Measurements from ENCODE around the gene KAT2A. TPM values are rescaled to one million over a fixed set of nuclear protein-coding genes. Genes with fewer than 3 reads are reported as not detected.

KAT2A gene
- total RNA-seq, 1 experiment from 2014 or later: 43.5 TPM

DNA sequence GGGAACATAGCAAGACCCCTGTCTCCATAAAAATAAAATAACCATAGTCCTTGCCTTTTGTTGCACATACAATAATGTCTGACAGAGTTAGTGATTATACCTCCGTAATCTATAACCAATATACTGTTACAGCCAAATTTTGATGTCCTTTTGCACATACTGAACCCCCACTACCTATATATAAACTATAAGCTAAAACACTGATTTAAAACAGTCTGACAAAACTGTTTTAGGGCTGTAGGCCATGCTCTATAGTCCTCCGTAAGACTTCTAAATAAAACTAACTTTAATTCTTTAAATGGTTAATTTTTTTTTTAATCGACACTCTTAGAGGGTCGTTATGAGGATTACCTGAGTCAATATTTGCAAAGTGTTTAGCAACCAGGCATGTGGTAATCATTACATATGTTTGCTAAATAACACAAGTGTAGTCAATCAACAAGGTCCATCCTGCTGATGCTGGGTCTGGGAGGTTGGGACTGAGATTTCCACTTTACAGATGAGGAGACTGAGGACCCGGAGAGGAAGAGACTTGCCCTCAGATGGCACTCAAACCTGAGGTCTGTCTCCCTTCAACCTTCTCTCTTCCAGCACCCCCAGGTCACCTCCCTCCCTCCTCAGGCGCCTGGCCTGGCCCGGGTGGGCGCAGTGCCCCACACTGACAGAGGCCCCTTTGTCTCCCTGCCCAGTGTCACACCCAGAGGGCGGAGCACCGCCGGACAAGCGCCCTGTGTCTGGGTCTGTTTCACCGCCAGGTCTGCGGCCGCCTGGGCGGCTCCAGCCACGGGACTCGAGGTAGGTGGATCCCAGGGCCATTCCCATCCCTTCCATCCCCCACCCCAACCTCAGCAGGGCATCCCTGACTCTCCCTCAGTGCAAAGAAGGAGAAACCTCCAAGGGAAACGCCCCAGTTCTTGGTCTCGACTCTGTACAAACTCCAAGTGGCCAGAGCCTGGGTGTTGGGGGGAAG is 33.1 kb downstream of the KAT2A start:
- Histone ChIP-seq H2BK15ac (ENCODE audit: low read depth, low read length) (no peak overlapping the region), H3K79me1 (ENCODE audit: insufficient read depth, low read depth, low read length, poor library complexity, severe bottlenecking) (no peaks in the 10 kb centered on the region), H3K27ac (ENCODE audit: insufficient read length, low read depth, low read length) (no peak overlapping the region), H3K4ac (ENCODE audit: low read depth, low read length) (no peak overlapping the region), H3K79me2 (ENCODE audit: insufficient read depth, low read length) (no peaks in the 10 kb centered on the region), H2AK5ac (ENCODE audit: insufficient read length, low read length) (no peak overlapping the region), H2BK20ac (ENCODE audit: low read depth, low read length, poor library complexity, severe bottlenecking) (no peak overlapping the region), H3K9ac (ENCODE audit: extremely low read depth, insufficient read length, low read length) (no peak overlapping the region), H3K27me3 (ENCODE audit: insufficient read depth, low read length) (no peaks in the 10 kb centered on the region), H4K20me1 (ENCODE audit: control insufficient read depth, insufficient read depth, insufficient read length) (no peaks in the 10 kb centered on the region), H3K18ac (ENCODE audit: insufficient read length, low read depth, low read length) (no peak overlapping the region), H3K9me3 (ENCODE audit: control insufficient read depth, low read depth, low read length) (no peaks in the 10 kb centered on the region), H3K14ac (ENCODE audit: insufficient read depth, low read length) (no peak overlapping the region; the same call in 1 of the 2 replicates), H3K23ac (ENCODE audit: insufficient read length, low read depth, low read length) (no peak overlapping the region), H4K8ac (replicated peaks; ENCODE audit: insufficient read length, low read depth, low read length) (no peak overlapping the region), H4K91ac (ENCODE audit: insufficient read length, low read depth, low read length) (no peak overlapping the region), H3K4me1 (ENCODE audit: insufficient read depth, low read length) (no peaks in the 10 kb centered on the region), H4K5ac (ENCODE audit: insufficient read length, low read depth, low read length) (no peak overlapping the region), H2BK5ac (ENCODE audit: insufficient read length, low read length) (no peak overlapping the region), H3K23me2 (ENCODE audit: insufficient read length, low read depth, low read length, poor library complexity, severe bottlenecking) (no peaks in the 10 kb centered on the region), H2AFZ (ENCODE audit: low read length) (no peak overlapping the region), H3K56ac (ENCODE audit: insufficient read length, low read depth, low read length) (no peak overlapping the region), H3K4me2 (ENCODE audit: insufficient read depth, insufficient read length, low read length) (no peak overlapping the region), H2BK12ac (ENCODE audit: insufficient read length, low read depth, low read length) (no peak overlapping the region), H3T11ph (ENCODE audit: low read length) (no peak overlapping the region), H2BK120ac (ENCODE audit: low read depth, low read length, poor library complexity, severe bottlenecking) (no peak overlapping the region)
- peaks cover 5 to 23% of the 10 kb centered on the region in 2 experiments for H3K4me1 Mint-ChIP-seq
- peaks cover 6% of the 10 kb centered on the region for H3K27me3 Mint-ChIP-seq (ENCODE audit: low read depth)
- no peak for DNase-seq
- H3K9me3 Mint-ChIP-seq: no peaks in the 10 kb centered on the region
- TF ChIP-seq, protein P1, sequence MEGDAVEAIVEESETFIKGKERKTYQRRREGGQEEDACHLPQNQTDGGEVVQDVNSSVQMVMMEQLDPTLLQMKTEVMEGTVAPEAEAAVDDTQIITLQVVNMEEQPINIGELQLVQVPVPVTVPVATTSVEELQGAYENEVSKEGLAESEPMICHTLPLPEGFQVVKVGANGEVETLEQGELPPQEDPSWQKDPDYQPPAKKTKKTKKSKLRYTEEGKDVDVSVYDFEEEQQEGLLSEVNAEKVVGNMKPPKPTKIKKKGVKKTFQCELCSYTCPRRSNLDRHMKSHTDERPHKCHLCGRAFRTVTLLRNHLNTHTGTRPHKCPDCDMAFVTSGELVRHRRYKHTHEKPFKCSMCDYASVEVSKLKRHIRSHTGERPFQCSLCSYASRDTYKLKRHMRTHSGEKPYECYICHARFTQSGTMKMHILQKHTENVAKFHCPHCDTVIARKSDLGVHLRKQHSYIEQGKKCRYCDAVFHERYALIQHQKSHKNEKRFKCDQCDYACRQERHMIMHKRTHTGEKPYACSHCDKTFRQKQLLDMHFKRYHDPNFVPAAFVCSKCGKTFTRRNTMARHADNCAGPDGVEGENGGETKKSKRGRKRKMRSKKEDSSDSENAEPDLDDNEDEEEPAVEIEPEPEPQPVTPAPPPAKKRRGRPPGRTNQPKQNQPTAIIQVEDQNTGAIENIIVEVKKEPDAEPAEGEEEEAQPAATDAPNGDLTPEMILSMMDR (conservative IDR thresholded peaks at IDR 0.05): no peak
- no CpG with 5 or more reads among the region's 20 CpGs for WGBS (ENCODE audit: extremely low coverage, insufficient read length, low lambda C conversion rate)
- H3K27ac Mint-ChIP-seq: peak overlapping the region in 1 of 3 experiments; percentile 48; a peak in 1 of 7 replicates
- no peaks in the 10 kb centered on the region for H3K36me3 Mint-ChIP-seq (ENCODE audit: insufficient read depth in 1 of 3, low read depth in 3 of 3)
- no peak overlapping the region; a peak in 1 of 5 replicates for H3K4me3 Mint-ChIP-seq
